Activated CD4-positive, alpha-beta T cell treated with anti-CD3 and anti-CD28 coated beads for 36 hours (primary cell): ENCODE measurements around the gene OR4S2. TPM values are rescaled to one million over a fixed set of nuclear protein-coding genes. Genes with fewer than 3 reads are reported as not detected.

Source experiments
- ATAC-seq: fragments of 200-7000 bp; cut with Tn5 transposase; one replicate; pipeline ENCODE4 v1.10.0; 2021; ENCODE audit warnings: mild to moderate bottlenecking, moderate library complexity
- CTCF ChIA-PET: fragments of 350-600 bp; sonication (Branson Sonifier 250); formaldehyde crosslinking; loops from one replicate; lab custom pipeline; 2021; ENCODE audit warnings: antibody characterized with exemption; lab: Charles Lee
- POLR2A ChIA-PET: fragments of 350-600 bp; sonication (Branson Sonifier 250); formaldehyde crosslinking; loops from one replicate; lab custom pipeline; 2021; ENCODE audit warnings: antibody characterized with exemption, inconsistent platforms; lab: Charles Lee
- DNase-seq: peaks from one replicate; pipeline ENCODE4 v3.0.0-alpha.2; 2020
- H3K27ac Mint-ChIP-seq: one replicate; pipeline ENCODE4 v1.8.0; 2021; ENCODE audit warnings: mixed read lengths
- H3K27me3 Mint-ChIP-seq: one replicate; pipeline ENCODE4 v1.8.0; 2021; ENCODE audit warnings: mixed read lengths
- H3K36me3 Mint-ChIP-seq: one replicate; pipeline ENCODE4 v1.8.0; 2021; ENCODE audit warnings: low read depth, mixed read lengths
- H3K4me1 Mint-ChIP-seq: one replicate; pipeline ENCODE4 v1.8.0; 2021; ENCODE audit warnings: mixed read lengths
- H3K4me3 Mint-ChIP-seq: one replicate; pipeline ENCODE4 v1.8.0; 2021; ENCODE audit warnings: mild to moderate bottlenecking, moderate library complexity, mixed read lengths
- H3K9me3 Mint-ChIP-seq: one replicate; pipeline ENCODE4 v1.8.0; 2021; ENCODE audit warnings: low read depth, mixed read lengths
- intact Hi-C, 2 experiments: fragments of 100-400 bp; cut with DNase I in 1 of 2; cut with micrococcal nuclease in 1 of 2; formaldehyde crosslinking; loops; one replicate each; pipeline versions ENCODE4 v1.14.2 to v1.15.1; 2022 to 2024; cut with DNase I, micrococcal nuclease
- total RNA-seq, 2 experiments: library from RNA; stranded (reverse); gene quantifications; one replicate each; pipeline ENCODE4 v1.2.3, GENCODE V29; 2021

Gene OR4S2
- total RNA-seq, 2 experiments from 2014 or later: not detected

DNA sequence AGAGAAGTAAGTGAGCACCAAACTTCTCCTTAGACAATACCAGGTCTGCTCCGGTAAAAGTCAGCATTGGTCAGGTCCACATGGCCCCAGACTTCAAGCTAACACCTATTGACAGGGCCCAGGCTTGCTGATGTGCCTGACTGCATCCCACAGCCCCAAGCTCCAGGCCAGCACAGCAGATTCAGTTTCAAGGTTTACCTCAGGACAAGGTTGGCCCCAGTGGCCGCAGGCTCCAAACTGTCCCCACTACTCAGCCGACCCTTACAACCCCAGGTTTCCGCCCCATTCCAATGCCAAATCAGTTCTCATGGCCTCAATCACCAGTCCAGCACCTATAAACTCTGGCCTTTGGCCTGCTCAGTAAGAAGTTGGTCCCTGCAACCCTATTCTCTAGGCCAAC is 53.3 kb downstream of the OR4S2 start:
- H3K4me1 Mint-ChIP-seq: no peaks in the 10 kb centered on the region
- CTCF ChIA-PET: no interaction called here
- ATAC-seq (no peak), DNase-seq (no peak)
- H3K4me3 Mint-ChIP-seq: no peak overlapping the region
- POLR2A ChIA-PET: no interaction called here
- H3K9me3 Mint-ChIP-seq: peaks cover 20% of the 10 kb centered on the region
- no peak overlapping the region for H3K27ac Mint-ChIP-seq
- no peaks in the 10 kb centered on the region for H3K27me3 Mint-ChIP-seq
- no peaks in the 10 kb centered on the region for H3K36me3 Mint-ChIP-seq
- intact Hi-C loops: loop anchor here in 1 of 2 experiments (5.0 to 10.0 kb wide), 2 partner anchors 39 to 847 kb away; partner anchors contain the start of gene OR4C6

Other genes with a start within 250 kb of the OR4S2 start
- gene OR4C15, start 93.9 kb upstream of the OR4S2 start, total RNA-seq: not detected
- gene OR4C16, start 76.2 kb upstream of the OR4S2 start, total RNA-seq: not detected
- gene OR4C11, start 40.7 kb upstream of the OR4S2 start, total RNA-seq: not detected
- gene OR4P4, start 13.2 kb upstream of the OR4S2 start, total RNA-seq: not detected
- gene OR4C6, start 13.9 kb downstream of the OR4S2 start, total RNA-seq: not detected
- not detected for gene OR5D13, start 125.1 kb downstream of the OR4S2 start, total RNA-seq
- not detected for gene OR5D14, start 147.2 kb downstream of the OR4S2 start, total RNA-seq
- not detected for gene OR5L1, start 163.0 kb downstream of the OR4S2 start, total RNA-seq
- not detected for gene OR5D18, start 171.3 kb downstream of the OR4S2 start, total RNA-seq
- gene OR5L2, start 178.9 kb downstream of the OR4S2 start, total RNA-seq: not detected
- not detected for gene OR5D16, start 190.4 kb downstream of the OR4S2 start, total RNA-seq
- not detected for gene TRIM51, start 235.0 kb downstream of the OR4S2 start, total RNA-seq